ENCODE results near the gene GNB1.
"Not testable (repeated sequence)": the region's sequence is repeated elsewhere in the genome, so short reads cannot be mapped to it uniquely, and the experiment has no call there.

GNB1 gene

GRCh38 chr1:1891349-1892078 is 627 bp upstream of the GNB1 start:
- no peak for DNase-seq (ENCODE audit: low read depth, low spot score)

- no peak for DNase-seq (ENCODE audit: low read depth, low spot score)
Measured at GRCh38 chr1:1889847-1890505, 911 bp downstream of the GNB1 start.

GRCh38 chr1:1889090-1889750 is 1.7 kb downstream of the GNB1 start:
- no peak for DNase-seq (ENCODE audit: low read depth, low spot score)

- not testable (repeated sequence) for DNase-seq (ENCODE audit: low read depth, low spot score)
Measured at GRCh38 chr1:1883890-1884289, 7.0 kb downstream of the GNB1 start.

DNA sequence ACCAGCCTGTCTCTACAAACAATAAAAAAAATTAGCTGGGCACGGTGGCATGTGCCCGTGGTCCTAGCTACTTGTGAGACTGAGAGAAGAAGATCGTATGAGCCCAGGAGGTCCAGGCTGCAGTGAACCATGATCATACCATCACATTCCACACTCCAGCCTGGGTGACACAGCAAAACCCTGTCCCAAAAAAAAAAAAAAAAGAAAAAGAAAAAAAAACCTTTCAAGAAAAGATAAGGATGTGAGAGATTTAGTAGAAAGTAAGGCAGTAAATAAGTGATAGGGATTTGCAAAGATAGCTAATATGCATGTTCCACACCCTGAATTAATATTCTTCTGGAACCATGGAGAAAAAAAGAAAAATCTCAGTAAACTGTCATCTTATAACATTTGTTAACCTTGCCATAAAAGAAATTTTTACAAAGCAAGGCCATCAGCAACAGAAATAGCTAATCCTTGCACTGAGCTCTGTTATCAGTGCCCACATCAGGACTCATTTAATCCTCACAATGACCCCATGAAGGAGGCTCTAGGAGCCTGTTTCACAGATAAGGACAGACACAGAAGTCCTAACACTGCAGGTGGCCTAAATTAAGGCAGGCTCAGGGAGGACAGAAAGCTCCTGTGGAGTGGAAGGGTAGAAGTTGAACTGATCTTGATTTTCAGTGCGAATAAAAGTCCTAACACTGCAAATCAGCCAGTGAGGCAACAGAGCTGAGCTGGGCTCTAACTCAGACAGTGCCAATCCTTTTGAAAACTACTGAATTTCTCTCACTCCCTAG is 7.6 kb downstream of the GNB1 start:
- DNase-seq (ENCODE audit: low read depth, low spot score) = no peak

GRCh38 chr1:1881727-1882126 is 9.2 kb downstream of the GNB1 start:
- no peak for DNase-seq (ENCODE audit: low read depth, low spot score)

GRCh38 chr1:1880617-1881312 is 10.1 kb downstream of the GNB1 start:
- DNase-seq (ENCODE audit: low read depth, low spot score) = no peak

DNA sequence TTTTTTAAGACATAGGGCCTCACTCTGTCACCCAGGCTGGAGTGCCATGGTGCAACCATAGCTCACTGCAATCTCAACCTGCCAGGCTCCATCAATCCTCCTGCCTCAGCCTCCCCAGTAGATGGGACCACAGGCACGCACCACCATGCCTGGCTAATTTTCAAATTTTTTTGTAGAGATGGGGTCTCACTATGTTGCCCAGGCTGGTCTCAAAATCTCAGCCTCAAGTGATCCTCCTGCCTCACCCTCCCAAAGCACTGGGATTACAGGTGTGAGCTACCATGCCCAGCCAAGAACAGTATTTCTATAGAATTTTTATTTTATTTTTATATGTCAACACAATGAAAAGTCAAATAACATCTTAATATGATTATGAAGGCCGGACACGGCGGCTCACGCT is 10.9 kb downstream of the GNB1 start:
- no peak for DNase-seq (ENCODE audit: low read depth, low spot score)

GRCh38 chr1:1877865-1878436 is 12.9 kb downstream of the GNB1 start:
- no peak for DNase-seq (ENCODE audit: low read depth, low spot score)

DNA sequence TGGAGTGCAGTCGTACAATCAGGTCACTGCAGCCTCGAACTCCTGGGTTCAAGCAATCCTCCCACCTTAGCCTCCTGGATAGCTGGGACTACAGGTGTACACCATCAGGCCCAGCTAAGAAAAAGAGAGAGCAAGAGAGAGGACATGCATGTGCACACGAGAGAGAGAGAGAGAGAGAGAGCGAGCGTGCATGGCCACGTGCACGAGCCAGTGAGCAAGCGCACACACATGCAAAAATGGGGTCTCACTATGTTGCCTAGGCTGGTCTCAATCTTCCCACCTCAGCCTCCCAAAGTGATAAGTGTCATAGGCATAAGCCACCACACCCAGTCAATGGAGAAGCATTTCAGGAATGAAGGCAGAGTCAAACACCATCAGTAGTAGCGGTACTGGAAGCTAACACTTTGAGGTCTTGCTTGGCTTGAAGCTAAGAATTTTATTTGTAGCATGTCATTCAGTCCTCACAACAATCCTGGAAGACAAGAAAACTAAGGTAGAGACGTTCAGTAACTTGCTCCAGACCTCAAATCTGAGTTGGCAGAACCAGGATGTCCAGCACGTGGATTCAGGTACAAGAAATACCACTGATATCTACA is 14.5 kb downstream of the GNB1 start:
- no peak for DNase-seq (ENCODE audit: low read depth, low spot score)

GRCh38 chr1:1875932-1876331 is 15.0 kb downstream of the GNB1 start:
- no peak for DNase-seq (ENCODE audit: low read depth, low spot score)

DNA sequence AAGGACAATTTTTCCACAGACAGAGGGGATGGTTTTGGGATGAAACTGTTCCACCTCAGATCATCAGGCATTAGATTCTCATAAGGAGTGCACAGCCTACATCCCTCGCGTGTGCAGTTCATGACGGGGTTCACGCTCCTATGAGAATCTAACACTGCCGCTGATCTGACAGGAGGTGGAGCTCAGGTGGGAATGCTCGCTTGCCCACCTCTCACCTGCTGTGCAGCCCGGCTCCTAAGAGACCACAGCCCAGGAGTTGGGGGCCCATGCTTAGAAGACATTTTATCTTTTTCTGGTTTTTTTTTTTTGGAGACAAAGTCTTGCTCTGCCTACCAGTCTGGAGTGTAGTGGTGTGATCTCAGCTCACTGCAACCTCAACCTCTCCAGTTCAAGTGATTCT is 16.0 kb downstream of the GNB1 start:
- DNase-seq (ENCODE audit: low read depth, low spot score) = no peak

GRCh38 chr1:1873186-1873585 is 17.7 kb downstream of the GNB1 start:
- DNase-seq (ENCODE audit: low read depth, low spot score) = no peak

DNA sequence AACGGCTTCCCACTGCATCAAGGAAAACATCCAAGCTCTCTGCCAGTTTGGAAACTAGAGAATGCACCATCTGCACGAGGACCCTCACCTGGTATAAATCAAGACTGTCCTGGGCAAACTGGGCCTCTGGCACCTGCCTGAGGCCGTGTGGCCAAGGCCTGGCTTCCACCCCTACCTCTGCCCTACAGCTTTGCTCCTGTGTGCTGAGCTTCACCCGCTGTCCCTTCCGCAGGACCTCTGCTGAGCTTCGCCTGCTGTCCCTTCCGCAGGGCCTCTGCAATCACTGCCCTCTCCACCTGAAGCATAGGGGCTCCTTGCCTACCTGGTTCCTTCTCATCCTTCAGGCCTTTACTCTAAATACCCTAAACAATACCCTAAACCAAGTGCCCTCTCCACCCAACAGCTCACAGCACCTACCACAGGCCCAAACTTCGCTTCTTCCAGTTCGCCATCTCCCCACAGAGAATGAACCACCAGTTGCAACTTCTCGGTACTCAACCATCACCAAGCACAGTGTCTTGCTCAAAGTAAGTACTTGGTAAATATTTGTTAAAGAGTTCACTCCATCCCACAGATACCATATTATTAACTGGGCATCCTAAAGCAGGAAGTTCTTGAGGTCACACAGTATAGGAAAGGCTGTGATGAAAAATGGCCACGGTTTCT is 18.4 kb downstream of the GNB1 start:
- DNase-seq (ENCODE audit: low read depth, low spot score) = no peak

DNA sequence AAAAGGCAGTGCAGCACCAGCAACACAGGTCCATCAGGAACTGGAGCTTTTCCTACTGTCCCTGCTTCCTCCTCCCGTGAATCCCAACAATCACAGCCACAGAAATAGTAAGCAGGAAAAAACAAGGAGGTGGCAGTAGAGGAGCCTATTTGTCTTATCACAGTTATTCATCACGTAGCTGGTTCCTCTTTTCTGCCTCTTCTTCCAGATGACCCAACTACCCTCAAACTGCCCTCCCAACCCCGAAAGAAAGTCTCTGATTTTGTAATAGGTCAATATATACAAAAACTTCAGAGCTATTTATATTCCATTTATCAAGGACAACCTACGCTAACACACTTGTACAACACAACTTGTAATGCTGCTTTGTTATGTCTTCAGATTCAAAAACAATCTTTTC is 21.4 kb downstream of the GNB1 start:
- DNase-seq (ENCODE audit: low read depth, low spot score) = no peak

DNA sequence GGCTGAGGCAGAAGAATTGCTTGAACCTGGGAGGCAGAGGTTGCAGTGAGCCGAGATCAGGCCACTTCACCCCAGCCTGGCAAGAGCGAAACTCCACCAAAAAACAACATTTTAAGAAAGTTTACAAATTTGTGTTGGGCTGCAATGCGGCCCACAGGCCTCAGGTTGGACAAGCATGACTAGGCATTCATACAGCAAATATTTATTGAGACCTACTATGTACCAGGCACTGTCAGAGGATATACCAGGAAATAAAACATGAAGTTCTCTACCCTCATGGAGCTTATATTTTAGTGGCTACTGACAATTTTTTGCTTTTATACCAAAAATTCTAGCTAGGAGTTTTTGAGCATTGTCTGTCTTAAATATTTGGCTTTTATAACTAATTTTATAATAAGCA is 23.7 kb downstream of the GNB1 start:
- DNase-seq (ENCODE audit: low read depth, low spot score) = no peak

- no peak for DNase-seq (ENCODE audit: low read depth, low spot score)
Measured at GRCh38 chr1:1862905-1863547, 27.9 kb downstream of the GNB1 start.

GRCh38 chr1:1861761-1862310 is 29.1 kb downstream of the GNB1 start:
- DNase-seq (ENCODE audit: low read depth, low spot score) = not testable (repeated sequence)

DNA sequence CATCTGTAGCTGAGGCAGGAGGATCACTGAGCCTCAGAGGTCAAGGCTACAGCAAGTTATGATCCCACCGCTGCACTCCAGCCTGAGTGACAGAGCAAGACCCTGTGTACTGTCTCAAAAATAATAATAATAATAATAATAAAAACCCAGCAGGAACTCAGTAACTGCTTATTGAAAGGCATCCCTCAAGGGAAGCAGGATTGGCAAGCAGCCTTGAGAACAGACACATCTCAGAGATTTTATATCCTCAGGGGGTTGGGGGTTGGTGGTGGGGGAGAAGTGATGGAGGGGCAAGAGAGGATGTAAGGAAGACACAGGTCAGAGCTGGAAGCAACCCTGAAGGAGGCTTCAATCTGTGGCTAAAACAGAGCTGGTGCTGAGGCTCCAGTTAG is 29.6 kb downstream of the GNB1 start:
- DNase-seq (ENCODE audit: low read depth, low spot score) = peak; percentile 18

Measured in smooth muscle cell of the brain vasculature (primary cell).